Measurements from ENCODE around the gene RBM18. TPM values are rescaled to one million over a fixed set of nuclear protein-coding genes. Genes with fewer than 3 reads are reported as not detected.

The RBM18 gene
- total and polyA plus RNA-seq, 2 donors (not counting 1 experiment from before 2014, with no cell fraction given): 9.7 to 12.4 TPM

DNA sequence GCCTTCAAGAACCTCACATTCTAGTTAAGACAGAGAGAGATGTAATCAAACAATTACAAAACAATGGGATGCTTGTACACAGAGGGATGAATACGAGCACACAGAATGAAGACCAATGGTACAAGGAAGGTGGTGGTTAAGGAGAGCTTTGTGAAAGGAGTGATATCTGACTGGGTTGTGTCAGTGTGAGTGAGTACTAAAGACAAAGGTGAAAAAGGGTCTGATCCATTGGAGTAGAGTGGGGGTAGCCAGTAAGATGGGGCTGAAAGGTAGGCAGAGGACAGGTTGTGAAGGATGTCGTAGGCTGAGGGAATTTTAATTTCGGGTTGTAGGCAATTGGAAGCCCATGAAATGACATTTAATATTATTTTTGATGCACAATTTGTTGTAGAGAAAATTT is 9.9 kb downstream of the RBM18 start:
- Mint-ChIP-seq H3K4me3 (no peak overlapping the region), H3K9me3 (ENCODE audit: insufficient read depth) (no peaks in the 10 kb centered on the region), H3K27me3 (no peaks in the 10 kb centered on the region), H3K4me1 (peaks cover 2% of the 10 kb centered on the region), H3K27ac (no peak overlapping the region)
- TF ChIP-seq EZH2 (IDR thresholded peaks at IDR 0.05; ENCODE audit: borderline replicate concordance, insufficient read depth, low read depth, low read length, poor library complexity, severe bottlenecking) (no peak), CTCF (IDR thresholded peaks at IDR 0.05) (no peak)
- 94% methylated on average over 2 of the region's 3 CpGs for WGBS (ENCODE audit: insufficient coverage)
- Histone ChIP-seq H3K27ac (ENCODE audit: low read length in 2 of 2) (no peak overlapping the region), H3K4me3 (ENCODE audit: control extremely low read depth in 1 of 5, extremely low read depth in 1 of 5, insufficient read depth in 1 of 5, low read depth in 2 of 5, low read length in 4 of 5) (no peak overlapping the region), H3K9ac (ENCODE audit: low read length) (no peak overlapping the region), H3K9me3 (ENCODE audit: control extremely low read depth in 1 of 3, control insufficient read depth in 2 of 3, insufficient read depth in 1 of 3, low read length in 2 of 3) (no peaks in the 10 kb centered on the region), H3K79me2 (ENCODE audit: control insufficient read depth, insufficient read depth, low read length) (peaks cover 12% of the 10 kb centered on the region), H2AFZ (ENCODE audit: insufficient read depth, low read depth, low read length, poor library complexity, severe bottlenecking) (no peak overlapping the region), H4K20me1 (ENCODE audit: control insufficient read depth, insufficient read depth, low read length, poor library complexity, severe bottlenecking) (peaks cover 3% of the 10 kb centered on the region), H3K36me3 (replicated peaks in 1 of 2; ENCODE audit: control extremely low read depth in 1 of 2, control insufficient read depth in 1 of 2, extremely low read depth in 1 of 2, insufficient read depth in 2 of 2, low read length in 1 of 2) (peaks cover 7 to 61% of the 10 kb centered on the region in 2 experiments), H3K4me2 (replicated peaks; ENCODE audit: low read depth, low read length, poor library complexity, severe bottlenecking) (no peak overlapping the region), H3K4me1 (ENCODE audit: control insufficient read depth in 2 of 2, insufficient read depth in 2 of 2, low read length in 2 of 2) (no peaks in the 10 kb centered on the region), H3K27me3 (replicated peaks in 1 of 4; ENCODE audit: control extremely low read depth in 1 of 4, control insufficient read depth in 3 of 4, insufficient read depth in 4 of 4, low read length in 3 of 4) (no peaks in the 10 kb centered on the region)
- intact Hi-C loops (cut with micrococcal nuclease): no loop called here
- CTCF ChIA-PET: no interaction called here
- POLR2A ChIA-PET: no interaction called here
- DNase-seq: no peak
- no peak for ATAC-seq (ENCODE audit: low read depth)

DNA sequence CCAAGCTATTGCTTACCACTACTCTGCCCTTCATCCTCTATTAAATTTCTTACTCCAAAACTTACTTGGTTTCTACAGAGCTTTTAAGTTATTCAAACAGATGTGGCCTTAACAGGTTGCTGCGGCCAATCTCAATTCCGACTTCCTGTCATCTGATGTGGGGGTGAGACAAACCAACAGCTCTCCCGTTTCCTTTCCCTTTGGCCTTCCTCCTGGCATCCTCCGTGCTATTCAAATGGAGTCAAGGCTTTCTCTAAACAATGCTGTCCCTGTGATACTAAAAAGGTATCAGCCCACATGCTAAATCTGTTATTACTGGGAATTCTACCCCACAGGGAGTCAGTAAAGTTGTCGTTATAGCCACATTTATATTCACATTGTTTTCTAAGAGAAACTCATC is 11.8 kb downstream of the RBM18 start:
- Histone ChIP-seq H3K27ac (ENCODE audit: low read length in 2 of 2) (no peak overlapping the region), H3K9ac (ENCODE audit: low read length) (no peak overlapping the region), H3K4me2 (replicated peaks; ENCODE audit: low read depth, low read length, poor library complexity, severe bottlenecking) (no peak overlapping the region), H3K36me3 (replicated peaks in 1 of 2; ENCODE audit: control extremely low read depth in 1 of 2, control insufficient read depth in 1 of 2, extremely low read depth in 1 of 2, insufficient read depth in 2 of 2, low read length in 1 of 2) (peaks cover 7 to 65% of the 10 kb centered on the region in 2 experiments), H2AFZ (ENCODE audit: insufficient read depth, low read depth, low read length, poor library complexity, severe bottlenecking) (no peak overlapping the region), H3K27me3 (replicated peaks in 1 of 4; ENCODE audit: control extremely low read depth in 1 of 4, control insufficient read depth in 3 of 4, insufficient read depth in 4 of 4, low read length in 3 of 4) (no peaks in the 10 kb centered on the region), H3K4me1 (ENCODE audit: control insufficient read depth in 2 of 2, insufficient read depth in 2 of 2, low read length in 2 of 2) (no peaks in the 10 kb centered on the region), H3K4me3 (ENCODE audit: control extremely low read depth in 1 of 5, extremely low read depth in 1 of 5, insufficient read depth in 1 of 5, low read depth in 2 of 5, low read length in 4 of 5) (no peak overlapping the region), H3K79me2 (ENCODE audit: control insufficient read depth, insufficient read depth, low read length) (peaks cover 12% of the 10 kb centered on the region), H3K9me3 (ENCODE audit: control extremely low read depth in 1 of 3, control insufficient read depth in 2 of 3, insufficient read depth in 1 of 3, low read length in 2 of 3) (no peaks in the 10 kb centered on the region), H4K20me1 (ENCODE audit: control insufficient read depth, insufficient read depth, low read length, poor library complexity, severe bottlenecking) (peaks cover 10% of the 10 kb centered on the region)
- DNase-seq: no peak
- ChIA-PET CTCF (no interaction called here), POLR2A (no interaction called here)
- TF ChIP-seq EZH2 (IDR thresholded peaks at IDR 0.05; ENCODE audit: borderline replicate concordance, insufficient read depth, low read depth, low read length, poor library complexity, severe bottlenecking) (no peak), CTCF (IDR thresholded peaks at IDR 0.05) (no peak)
- Mint-ChIP-seq H3K4me3 (no peak overlapping the region), H3K27ac (no peak overlapping the region), H3K9me3 (ENCODE audit: insufficient read depth) (no peaks in the 10 kb centered on the region), H3K27me3 (no peaks in the 10 kb centered on the region), H3K4me1 (peaks cover 2% of the 10 kb centered on the region)
- intact Hi-C loops (cut with micrococcal nuclease): no loop called here
- 94% methylated on average over 3 of the region's 5 CpGs for WGBS (ENCODE audit: insufficient coverage)
- ATAC-seq (ENCODE audit: low read depth): no peak
